Panc1 (cell line): ENCODE results near the gene CHSY1. TPM values are rescaled to one million over a fixed set of nuclear protein-coding genes. Genes with fewer than 3 reads are reported as not detected.

Experiments
- ATAC-seq: fragments of 200-7000 bp; cut with Tn5 transposase; 2 replicates; pipeline ENCODE4 v1.9.1; 2020; ENCODE audit warnings: mild to moderate bottlenecking, moderate library complexity
- BruUV-seq: library from RNA; stranded (reverse); fragments of 400-500 nt; replicated peaks from 2 replicates; lab custom pipeline; 2021; lab: Mats Ljungman, UMichigan
- CTCF ChIA-PET: fragments of 300-600 bp; sonication (Branson Sonifier 250); formaldehyde crosslinking; loops from one replicate; lab custom pipeline; 2022; ENCODE audit warnings: antibody characterized with exemption; lab: Charles Lee
- POLR2A ChIA-PET: fragments of 300-600 bp; sonication (Branson Sonifier 250); formaldehyde crosslinking; loops from one replicate; lab custom pipeline; 2022; ENCODE audit warnings: antibody characterized with exemption; lab: Charles Lee
- DNase-seq: peaks from one replicate; pipeline ENCODE4 v3.0.0-alpha.2; 2010; ENCODE audit warnings: low read depth, low spot score
- H3K27ac ChIP-seq: 2 replicates; pipeline ENCODE4 v1.5.1; 2011; ENCODE audit warnings: mild to moderate bottlenecking, low read length, inconsistent platforms
- H3K27me3 ChIP-seq: fragments of 200-500 bp; sonication (Bioruptor generic); 2 replicates; pipeline ENCODE4 v1.6.0; 2014; ENCODE audit warnings: low read length, inconsistent platforms; ENCODE audit not compliant: control insufficient read depth, insufficient read depth
- H3K36me3 ChIP-seq: fragments of 200-500 bp; sonication (Bioruptor generic); 2 replicates; pipeline ENCODE4 v1.5.1; 2014; ENCODE audit warnings: inconsistent platforms, mild to moderate bottlenecking, low read length, moderate library complexity; ENCODE audit not compliant: control insufficient read depth, insufficient read depth
- H3K4me1 ChIP-seq: 2 replicates; pipeline ENCODE4 v1.5.1; 2011; ENCODE audit warnings: inconsistent platforms, mild to moderate bottlenecking, low read length, moderate library complexity; ENCODE audit not compliant: control insufficient read depth, insufficient read depth
- H3K4me3 ChIP-seq, 2 experiments: 2 replicates each; pipeline ENCODE4 v1.5.1; 2011 to 2012; ENCODE audit warnings: low read depth in 2 of 2, low read length in 2 of 2, mild to moderate bottlenecking in 2 of 2, inconsistent platforms in 1 of 2, moderate library complexity in 1 of 2
- H3K9me3 ChIP-seq: fragments of 200-500 bp; sonication (Bioruptor generic); 2 replicates; pipeline ENCODE4 v1.5.1; 2014; ENCODE audit warnings: low read depth, mild to moderate bottlenecking, inconsistent platforms, low read length, moderate library complexity; ENCODE audit not compliant: control insufficient read depth, insufficient read depth
- POLR2AphosphoS5 ChIP-seq: IDR thresholded peaks from 2 replicates; pipeline ENCODE4 v1.6.1; 2012; ENCODE audit warnings: mild to moderate bottlenecking, low read depth, low read length, moderate library complexity
- SIN3A ChIP-seq: IDR thresholded peaks from 2 replicates; pipeline ENCODE4 v1.6.1; 2012; ENCODE audit warnings: low read depth, mild to moderate bottlenecking, low read length, moderate library complexity, borderline replicate concordance; ENCODE audit not compliant: insufficient read depth
- TCF7L2 ChIP-seq: IDR thresholded peaks from 2 replicates; pipeline ENCODE4 v1.6.1; 2011; ENCODE audit warnings: mild to moderate bottlenecking, low read depth, low read length, inconsistent platforms
- in situ Hi-C: cut with HindIII; loops from 2 replicates; pipeline ENCODE4 v1.10.0; 2016; ENCODE audit warnings: low sequenced_read_pairs, low pct_unique_long_range_greater_than_20kb
- intact Hi-C: fragments of 100-400 bp; cut with micrococcal nuclease; formaldehyde crosslinking; loops from one replicate; pipeline ENCODE4 v1.10.0; 2022; ENCODE audit not compliant: unreplicated experiment
- total RNA-seq: library from RNA; stranded (reverse); gene quantifications from one replicate; pipeline ENCODE4 v1.2.1, GENCODE V29; 2021; ENCODE audit not compliant: unreplicated experiment
- TF ChIP-seq, protein P1 (sequence below): fragments of 450-650 bp; IDR thresholded peaks from 2 replicates; pipeline ENCODE4 v1.5.1; 2017; ENCODE audit warnings: mild to moderate bottlenecking
- TF ChIP-seq, protein P2 (sequence below), 2 experiments: IDR thresholded peaks; 2 replicates each; pipeline ENCODE4 v1.6.1; 2011 to 2012; ENCODE audit warnings: low read depth in 2 of 2, control low read depth in 1 of 2, low read length in 1 of 2, mild to moderate bottlenecking in 1 of 2, moderate library complexity in 1 of 2; ENCODE audit not compliant: insufficient read depth in 1 of 2

CHSY1 gene
- total RNA-seq, 1 experiment from 2014 or later: 50.8 TPM

DNA sequence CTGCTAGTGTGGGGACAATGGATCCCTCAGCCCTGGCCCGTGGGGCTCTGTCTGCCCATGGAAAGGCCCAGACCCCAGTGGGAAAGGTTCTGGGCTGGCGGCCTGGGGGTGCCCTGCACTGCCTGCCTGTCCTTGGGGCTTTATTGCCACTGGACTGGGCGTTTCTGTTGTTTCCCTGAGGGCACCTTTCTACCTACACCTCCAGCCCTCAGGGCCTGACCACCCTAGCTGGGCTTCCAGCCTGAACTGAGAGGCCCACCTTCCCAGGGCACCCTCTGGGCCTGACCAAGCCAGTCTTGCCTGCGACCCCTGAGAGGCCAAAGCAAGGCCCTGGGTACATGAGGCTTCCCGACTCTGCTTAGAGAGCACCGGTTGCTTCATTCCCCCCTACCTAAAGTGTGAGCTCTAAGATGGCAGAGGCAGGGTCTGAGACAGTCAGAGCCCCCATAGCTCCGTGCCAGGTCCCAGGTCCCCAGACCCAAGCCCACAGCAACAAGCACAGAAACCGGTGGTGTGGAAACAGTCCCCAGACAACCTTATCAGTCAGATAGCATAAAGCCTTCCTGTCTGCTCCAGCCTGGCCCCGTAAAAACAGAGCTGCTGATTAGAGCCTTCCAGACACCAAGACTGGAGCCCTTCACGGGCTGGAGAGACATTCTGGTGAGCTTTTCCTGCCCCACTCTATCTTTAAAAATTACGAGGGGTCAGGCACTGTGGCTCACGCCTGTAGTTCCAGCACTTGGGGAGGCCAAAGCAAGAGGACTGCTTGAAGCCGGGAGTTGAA is 102.8 kb downstream of the CHSY1 start:
- peaks cover 16% of the 10 kb centered on the region; the same call in 1 of the 2 replicates for H3K4me1 ChIP-seq
- H3K27ac ChIP-seq: peak overlapping the region; percentile 68; the same call in 1 of the 2 replicates
- no peak overlapping the region for H3K4me3 ChIP-seq
- no peaks in the 10 kb centered on the region for H3K36me3 ChIP-seq
- intact Hi-C loops: no loop called here
- DNase-seq (no peak), ATAC-seq (no peak)
- ChIA-PET POLR2A (no interaction called here), CTCF (no interaction called here)
- H3K9me3 ChIP-seq: no peaks in the 10 kb centered on the region
- H3K27me3 ChIP-seq: no peaks in the 10 kb centered on the region
- TF ChIP-seq, protein P1, sequence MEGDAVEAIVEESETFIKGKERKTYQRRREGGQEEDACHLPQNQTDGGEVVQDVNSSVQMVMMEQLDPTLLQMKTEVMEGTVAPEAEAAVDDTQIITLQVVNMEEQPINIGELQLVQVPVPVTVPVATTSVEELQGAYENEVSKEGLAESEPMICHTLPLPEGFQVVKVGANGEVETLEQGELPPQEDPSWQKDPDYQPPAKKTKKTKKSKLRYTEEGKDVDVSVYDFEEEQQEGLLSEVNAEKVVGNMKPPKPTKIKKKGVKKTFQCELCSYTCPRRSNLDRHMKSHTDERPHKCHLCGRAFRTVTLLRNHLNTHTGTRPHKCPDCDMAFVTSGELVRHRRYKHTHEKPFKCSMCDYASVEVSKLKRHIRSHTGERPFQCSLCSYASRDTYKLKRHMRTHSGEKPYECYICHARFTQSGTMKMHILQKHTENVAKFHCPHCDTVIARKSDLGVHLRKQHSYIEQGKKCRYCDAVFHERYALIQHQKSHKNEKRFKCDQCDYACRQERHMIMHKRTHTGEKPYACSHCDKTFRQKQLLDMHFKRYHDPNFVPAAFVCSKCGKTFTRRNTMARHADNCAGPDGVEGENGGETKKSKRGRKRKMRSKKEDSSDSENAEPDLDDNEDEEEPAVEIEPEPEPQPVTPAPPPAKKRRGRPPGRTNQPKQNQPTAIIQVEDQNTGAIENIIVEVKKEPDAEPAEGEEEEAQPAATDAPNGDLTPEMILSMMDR: no peak
- TF ChIP-seq SIN3A (no peak), POLR2AphosphoS5 (no peak), TCF7L2 (no peak)
- TF ChIP-seq, protein P2, sequence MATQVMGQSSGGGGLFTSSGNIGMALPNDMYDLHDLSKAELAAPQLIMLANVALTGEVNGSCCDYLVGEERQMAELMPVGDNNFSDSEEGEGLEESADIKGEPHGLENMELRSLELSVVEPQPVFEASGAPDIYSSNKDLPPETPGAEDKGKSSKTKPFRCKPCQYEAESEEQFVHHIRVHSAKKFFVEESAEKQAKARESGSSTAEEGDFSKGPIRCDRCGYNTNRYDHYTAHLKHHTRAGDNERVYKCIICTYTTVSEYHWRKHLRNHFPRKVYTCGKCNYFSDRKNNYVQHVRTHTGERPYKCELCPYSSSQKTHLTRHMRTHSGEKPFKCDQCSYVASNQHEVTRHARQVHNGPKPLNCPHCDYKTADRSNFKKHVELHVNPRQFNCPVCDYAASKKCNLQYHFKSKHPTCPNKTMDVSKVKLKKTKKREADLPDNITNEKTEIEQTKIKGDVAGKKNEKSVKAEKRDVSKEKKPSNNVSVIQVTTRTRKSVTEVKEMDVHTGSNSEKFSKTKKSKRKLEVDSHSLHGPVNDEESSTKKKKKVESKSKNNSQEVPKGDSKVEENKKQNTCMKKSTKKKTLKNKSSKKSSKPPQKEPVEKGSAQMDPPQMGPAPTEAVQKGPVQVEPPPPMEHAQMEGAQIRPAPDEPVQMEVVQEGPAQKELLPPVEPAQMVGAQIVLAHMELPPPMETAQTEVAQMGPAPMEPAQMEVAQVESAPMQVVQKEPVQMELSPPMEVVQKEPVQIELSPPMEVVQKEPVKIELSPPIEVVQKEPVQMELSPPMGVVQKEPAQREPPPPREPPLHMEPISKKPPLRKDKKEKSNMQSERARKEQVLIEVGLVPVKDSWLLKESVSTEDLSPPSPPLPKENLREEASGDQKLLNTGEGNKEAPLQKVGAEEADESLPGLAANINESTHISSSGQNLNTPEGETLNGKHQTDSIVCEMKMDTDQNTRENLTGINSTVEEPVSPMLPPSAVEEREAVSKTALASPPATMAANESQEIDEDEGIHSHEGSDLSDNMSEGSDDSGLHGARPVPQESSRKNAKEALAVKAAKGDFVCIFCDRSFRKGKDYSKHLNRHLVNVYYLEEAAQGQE (IDR thresholded peaks at IDR 0.05; ENCODE audit: insufficient read depth in 1 of 2, low read depth in 2 of 2, low read length in 1 of 2): no peak
- in situ Hi-C loops: no loop called here
- no TSS peak for BruUV-seq

DNA sequence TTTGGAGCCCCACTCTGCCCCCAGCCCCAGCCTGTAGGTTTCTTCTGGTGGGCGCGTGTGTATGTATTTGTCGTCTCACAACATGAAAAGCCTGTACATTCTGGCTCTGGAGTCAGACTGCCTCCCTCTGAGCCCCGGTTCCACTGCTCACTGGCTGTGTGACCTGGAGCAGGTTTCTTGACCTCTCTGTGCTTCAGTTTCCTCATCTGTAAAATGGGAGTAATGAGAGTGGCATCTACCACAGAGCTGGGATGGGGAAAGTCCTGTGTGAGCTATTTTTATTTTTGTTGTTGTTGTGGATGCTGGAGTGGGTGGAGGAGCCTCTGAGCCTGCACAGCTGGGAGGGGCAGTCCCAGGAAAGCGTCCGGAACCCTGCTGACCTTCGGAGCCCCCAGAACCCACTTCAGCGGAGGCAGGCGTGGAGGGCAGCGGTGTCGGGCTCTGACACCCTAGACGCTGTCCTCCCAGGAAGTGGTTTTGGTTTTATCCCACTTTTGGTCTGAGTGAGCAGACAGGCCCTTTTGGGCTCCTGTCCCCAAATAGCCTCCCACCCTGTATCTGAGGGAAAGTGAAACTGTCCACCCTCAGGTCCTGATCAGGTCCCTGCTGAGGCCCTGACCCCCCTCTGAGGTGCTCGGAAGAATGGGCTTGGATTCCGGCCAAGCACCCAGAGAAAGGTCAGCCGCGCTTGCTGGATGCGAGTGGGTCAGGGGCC is 103.5 kb downstream of the CHSY1 start:
- Histone ChIP-seq H3K36me3 (no peaks in the 10 kb centered on the region), H3K9me3 (no peaks in the 10 kb centered on the region), H3K4me1 (peaks cover 16% of the 10 kb centered on the region; the same call in 1 of the 2 replicates), H3K27ac (peak overlapping the region; percentile 68; the same call in 1 of the 2 replicates), H3K27me3 (no peaks in the 10 kb centered on the region), H3K4me3 (no peak overlapping the region)
- ATAC-seq: no peak
- in situ Hi-C loops: no loop called here
- POLR2A ChIA-PET: no interaction called here
- BruUV-seq: no TSS peak
- TF ChIP-seq, protein P2 (IDR thresholded peaks at IDR 0.05; ENCODE audit: insufficient read depth in 1 of 2, low read depth in 2 of 2, low read length in 1 of 2): no peak
- TF ChIP-seq POLR2AphosphoS5 (no peak), SIN3A (no peak), TCF7L2 (no peak)
- TF ChIP-seq, protein P1: no peak
- CTCF ChIA-PET: no interaction called here
- intact Hi-C loops: no loop called here
- DNase-seq: no peak
